DMS153 treated with DMSO at 0.1 percent for 48 hours (cell line): ENCODE data around the gene ZNF488.

Experiments used
- DNase-seq: peaks from one replicate; lab custom pipeline; 2025; ENCODE audit not compliant: unreplicated experiment; lab: John Stamatoyannopoulos, UW

The ZNF488 gene

GRCh38 chr10:47332371-47332770 lies 51.7 kb downstream of the ZNF488 start:
- no peak for DNase-seq

- no peak for DNase-seq
Observed at GRCh38 chr10:47331954-47332353, 52.1 kb downstream of the ZNF488 start.

GRCh38 chr10:47331491-47331890 lies 52.6 kb downstream of the ZNF488 start:
- DNase-seq: no peak

GRCh38 chr10:47330804-47331203 lies 53.3 kb downstream of the ZNF488 start:
- no peak for DNase-seq

- no peak for DNase-seq
Observed at GRCh38 chr10:47330366-47330765, 53.7 kb downstream of the ZNF488 start.

- no peak for DNase-seq
Observed at GRCh38 chr10:47329855-47330254, 54.2 kb downstream of the ZNF488 start.

- DNase-seq: no peak
Observed at GRCh38 chr10:47326927-47327330, 57.2 kb downstream of the ZNF488 start.

GRCh38 chr10:47326306-47326926 lies 57.7 kb downstream of the ZNF488 start:
- no peak for DNase-seq

GRCh38 chr10:47325303-47326291 lies 58.5 kb downstream of the ZNF488 start:
- DNase-seq: no peak

- no peak for DNase-seq
Observed at GRCh38 chr10:47323636-47324296, 60.3 kb downstream of the ZNF488 start.

- DNase-seq: no peak
Observed at GRCh38 chr10:47323087-47323486, 61.0 kb downstream of the ZNF488 start.

GRCh38 chr10:47322300-47323061 lies 61.6 kb downstream of the ZNF488 start, which contains the start of gene GDF2:
Gene GDF2 (plus strand): TSS chr10:47322454. CDS start chr10:47322669, 215 bp downstream.
- no peak for DNase-seq

GRCh38 chr10:47321521-47322195 lies 62.4 kb downstream of the ZNF488 start:
- DNase-seq: no peak

- DNase-seq: no peak
Observed at GRCh38 chr10:47320812-47321211, 63.3 kb downstream of the ZNF488 start.

- no peak for DNase-seq
Observed at GRCh38 chr10:47319784-47320183, 64.3 kb downstream of the ZNF488 start.

- no peak for DNase-seq
Observed at GRCh38 chr10:47318706-47319105, 65.4 kb downstream of the ZNF488 start.

GRCh38 chr10:47317251-47317650 lies 66.8 kb downstream of the ZNF488 start:
- no peak for DNase-seq

- DNase-seq: no peak
Observed at GRCh38 chr10:47316131-47316530, 68.0 kb downstream of the ZNF488 start.
